NCI-H82 (cell line): Measurements from ENCODE around the gene SCAPER.
"Not testable (repeated sequence)": the region's sequence is repeated elsewhere in the genome, so short reads cannot be mapped to it uniquely, and the experiment has no call there.

Experiments used
- DNase-seq: peaks from one replicate; lab custom pipeline; 2025; lab: John Stamatoyannopoulos, UW

The SCAPER gene

DNA sequence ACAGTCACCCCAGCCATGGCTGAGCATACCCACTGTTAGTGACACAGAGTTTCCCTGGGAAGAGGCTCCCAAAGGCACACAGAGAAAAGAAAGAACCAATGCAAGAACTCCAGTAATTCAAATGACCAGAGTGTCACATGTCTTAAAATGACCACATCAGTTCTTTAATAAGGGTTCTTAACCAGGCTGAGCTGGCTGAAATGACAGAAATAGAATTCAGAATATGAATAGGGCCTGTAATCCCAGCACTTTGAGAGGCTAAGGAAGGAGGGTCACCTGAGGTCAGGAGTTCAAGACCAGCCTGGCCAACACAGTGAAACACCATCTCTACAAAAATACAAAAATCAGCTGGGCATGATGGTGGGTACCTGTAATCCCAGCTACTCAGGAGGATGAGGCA is 54.8 kb downstream of the SCAPER start:
- DNase-seq = not testable (repeated sequence)

DNA sequence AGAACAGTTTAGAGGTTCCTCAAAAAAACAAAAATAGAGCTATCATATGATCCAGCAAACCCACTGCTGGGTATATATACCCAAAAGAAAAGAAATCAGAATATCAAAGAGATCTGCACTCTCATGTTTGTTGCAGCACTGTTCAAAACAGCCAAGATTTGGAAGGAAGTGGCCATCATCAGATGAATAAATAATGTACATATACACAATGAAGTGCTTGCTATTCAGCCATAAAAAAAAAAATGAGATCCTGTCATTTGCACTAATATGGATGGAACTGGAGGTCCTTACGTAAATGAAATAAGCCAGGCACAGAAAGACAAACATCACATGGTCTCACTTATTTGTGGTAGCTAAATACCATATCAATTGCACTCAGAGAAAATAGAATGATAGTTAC is 58.4 kb downstream of the SCAPER start:
- DNase-seq = no peak

GRCh38 chr15:76844096-76844495 is 61.0 kb downstream of the SCAPER start:
- peak; percentile 13 for DNase-seq

- no peak for DNase-seq
Observed at GRCh38 chr15:76843269-76843668, 61.9 kb downstream of the SCAPER start.

GRCh38 chr15:76840830-76841460 is 64.2 kb downstream of the SCAPER start:
- peak; percentile 64 for DNase-seq

DNA sequence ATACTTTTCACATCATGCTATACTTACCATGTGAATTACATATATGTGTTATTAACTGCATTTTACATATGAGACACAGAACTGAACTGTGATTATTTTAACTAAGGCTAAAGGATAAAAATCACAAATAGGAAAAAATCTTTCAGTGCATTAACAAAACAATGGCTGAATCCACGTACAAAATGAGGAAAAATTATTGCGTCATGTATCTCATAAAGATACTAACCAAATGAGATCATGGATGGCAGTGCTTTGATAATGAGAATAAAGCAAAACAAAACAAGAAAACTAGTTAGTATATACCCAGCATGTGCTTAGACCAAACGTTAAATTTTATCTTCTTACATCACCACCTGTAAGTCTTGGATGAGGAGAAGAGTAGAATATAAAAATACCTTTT is 66.0 kb downstream of the SCAPER start:
- no peak for DNase-seq

DNA sequence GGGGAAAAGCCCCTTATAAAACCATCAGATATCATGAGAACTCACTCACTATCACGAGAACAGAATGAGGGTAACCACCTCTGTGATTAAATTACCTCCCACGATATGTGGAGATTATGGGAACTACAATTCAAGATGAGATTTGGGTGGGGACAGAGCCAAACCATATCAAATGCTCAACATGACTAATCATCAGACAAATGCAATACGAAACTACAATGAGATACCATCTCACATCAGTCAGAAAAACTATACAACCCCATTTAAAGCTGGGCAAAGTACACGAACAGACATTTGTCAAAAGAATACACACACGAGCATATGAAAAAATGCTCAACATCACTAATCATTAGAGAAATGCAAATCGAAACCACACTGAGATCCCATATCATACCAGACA is 67.7 kb downstream of the SCAPER start:
- no peak for DNase-seq

DNA sequence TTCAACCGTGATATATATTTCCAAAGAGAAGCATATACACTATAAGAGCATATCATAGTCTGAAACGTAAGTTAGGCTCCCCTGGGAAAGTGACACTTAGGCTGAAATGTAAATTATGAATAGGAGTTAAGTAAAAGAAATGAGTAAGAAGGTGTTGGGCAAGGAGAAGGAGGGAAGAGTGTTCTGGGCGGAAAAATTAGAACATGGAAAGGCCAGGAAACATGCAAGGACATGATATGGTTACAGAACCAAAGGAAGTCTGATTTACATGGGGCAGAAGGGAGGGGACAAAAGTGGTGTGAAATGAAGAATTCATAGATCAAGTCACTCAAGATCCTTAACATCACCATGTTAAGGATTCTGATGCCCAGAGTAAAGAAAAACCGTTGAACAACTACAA is 75.2 kb downstream of the SCAPER start:
- DNase-seq = no peak

DNA sequence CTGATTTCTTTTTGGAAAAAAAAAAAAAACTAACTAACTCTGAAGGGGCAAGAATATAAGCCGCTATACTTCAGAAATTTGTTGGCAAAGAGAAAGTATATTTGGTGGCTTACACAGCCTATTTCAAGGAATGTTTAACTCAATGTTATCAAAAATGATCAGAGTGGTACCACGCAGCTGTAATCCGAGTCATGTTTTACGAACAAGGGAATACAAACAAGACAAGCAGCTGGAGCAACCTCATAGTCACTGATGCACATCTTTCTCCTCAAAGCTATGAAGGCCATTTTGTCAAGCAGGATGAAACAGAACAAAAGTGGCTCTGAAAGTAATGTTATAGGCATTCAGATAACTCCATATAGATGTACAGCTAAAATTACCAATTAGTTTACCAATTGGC is 81.2 kb downstream of the SCAPER start:
- DNase-seq = no peak

DNA sequence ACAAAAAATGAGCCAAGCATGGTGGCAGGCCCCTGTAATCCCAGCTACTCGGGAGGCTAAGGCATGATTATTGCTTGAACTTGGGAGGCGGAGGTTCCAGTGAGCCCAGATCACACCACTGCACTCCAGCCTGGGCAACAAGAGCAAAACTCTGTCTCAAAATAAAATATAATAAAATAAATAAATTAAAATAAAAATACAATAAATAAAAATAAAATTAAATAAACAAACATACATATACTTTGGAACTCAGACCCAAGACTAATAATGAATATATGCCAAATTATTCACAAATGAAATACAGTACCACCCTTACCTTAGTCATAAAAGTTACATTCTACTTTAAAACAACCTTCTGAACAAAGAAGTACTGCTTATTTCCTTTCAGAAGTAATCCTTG is 81.8 kb downstream of the SCAPER start:
- DNase-seq = no peak

DNA sequence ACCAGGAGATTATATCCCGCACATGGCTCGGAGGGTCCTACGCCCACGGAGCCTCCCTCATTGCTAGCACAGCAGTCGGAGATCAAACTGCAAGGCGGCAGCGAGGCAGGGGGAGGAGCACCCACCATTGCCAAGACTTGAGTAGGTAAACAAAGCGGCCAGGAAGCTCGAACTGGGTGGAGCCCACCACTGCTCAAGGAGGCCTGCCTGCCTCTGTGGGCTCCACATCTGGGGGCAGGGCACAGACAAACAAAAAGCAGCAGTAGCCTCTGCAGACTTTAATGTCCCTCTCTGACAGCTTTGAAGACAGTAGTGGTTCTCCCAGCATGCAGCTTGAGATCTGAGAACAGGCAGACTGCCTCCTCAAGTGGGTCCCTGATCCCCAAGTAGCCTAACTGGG is 86.2 kb downstream of the SCAPER start:
- DNase-seq = not testable (repeated sequence)

- no peak for DNase-seq
Observed at GRCh38 chr15:76815421-76815820, 89.7 kb downstream of the SCAPER start.

DNA sequence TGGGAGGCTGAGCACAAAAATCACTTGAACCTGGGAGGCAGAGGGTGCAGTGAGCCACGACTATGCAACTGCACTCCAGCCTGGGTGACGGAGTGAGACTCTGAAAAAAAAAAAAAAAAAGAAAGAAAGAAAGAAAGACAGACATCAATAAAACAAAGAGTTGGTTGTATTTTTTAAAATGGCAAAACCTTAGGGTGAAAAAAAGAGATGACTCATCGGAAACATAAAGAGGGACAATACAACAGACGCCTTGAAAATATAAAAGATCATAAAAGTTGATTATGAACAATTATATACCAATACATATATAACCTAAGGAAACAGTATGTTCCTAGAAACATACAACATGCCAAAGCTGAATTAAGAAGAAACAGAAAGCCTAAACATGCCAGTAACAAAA is 92.8 kb downstream of the SCAPER start:
- DNase-seq = no peak

DNA sequence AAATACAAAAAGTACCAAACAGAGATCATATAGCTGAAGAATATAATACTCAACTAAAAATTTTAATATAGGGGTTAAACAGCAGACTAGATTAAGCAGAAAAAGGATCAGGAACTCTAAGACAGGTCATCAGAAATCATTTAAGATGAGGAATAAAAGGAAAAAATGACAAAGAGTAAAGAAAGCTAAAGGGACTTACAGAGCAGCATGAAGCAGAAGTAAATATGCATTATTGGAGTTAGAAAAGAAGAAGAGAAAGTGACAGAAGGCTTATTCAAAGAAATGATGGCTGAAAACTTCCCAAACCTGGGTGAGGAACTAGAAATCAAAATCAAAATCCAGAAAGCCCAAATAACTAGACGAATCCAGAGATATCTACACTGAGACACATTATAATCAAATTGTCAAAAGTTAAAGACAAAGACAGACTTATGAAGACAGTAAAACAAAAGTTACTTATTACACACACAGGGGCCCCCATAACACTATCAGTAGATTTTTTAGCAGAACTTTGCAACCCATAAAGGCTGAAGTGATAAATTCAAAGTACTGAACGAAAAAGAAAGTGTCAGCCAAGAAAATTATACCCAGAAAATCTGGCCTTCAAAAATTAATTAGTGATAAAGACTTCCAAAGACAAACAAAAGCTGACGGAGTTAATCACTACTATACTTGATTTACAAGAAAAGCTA is 95.6 kb downstream of the SCAPER start:
- no peak for DNase-seq

DNA sequence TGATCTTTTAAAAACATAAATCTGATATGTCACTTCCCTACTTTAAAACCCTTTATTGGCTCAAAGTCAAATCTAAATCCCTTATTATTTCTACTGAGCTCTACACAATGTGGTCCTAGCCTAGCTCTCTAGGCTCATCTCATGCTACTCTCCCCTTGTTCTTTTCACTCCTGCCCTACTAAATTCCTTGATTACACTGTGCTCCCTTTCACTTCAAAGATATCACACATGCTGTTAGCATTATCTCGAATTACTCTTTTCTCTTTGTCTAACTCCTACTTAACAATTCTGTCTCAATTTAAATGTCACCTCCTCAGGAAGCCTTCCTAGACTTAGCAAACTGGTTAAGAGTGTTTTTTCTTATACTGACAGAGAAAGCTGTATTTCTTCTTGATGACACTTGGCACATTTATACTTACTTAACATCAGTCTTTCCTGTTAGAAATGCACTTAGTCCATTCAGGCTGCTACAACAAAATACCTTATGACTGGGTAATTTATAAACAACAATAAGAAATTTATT is 102.0 kb downstream of the SCAPER start:
- DNase-seq = peak; percentile 60

GRCh38 chr15:76802411-76802810 is 102.7 kb downstream of the SCAPER start:
- no peak for DNase-seq

DNA sequence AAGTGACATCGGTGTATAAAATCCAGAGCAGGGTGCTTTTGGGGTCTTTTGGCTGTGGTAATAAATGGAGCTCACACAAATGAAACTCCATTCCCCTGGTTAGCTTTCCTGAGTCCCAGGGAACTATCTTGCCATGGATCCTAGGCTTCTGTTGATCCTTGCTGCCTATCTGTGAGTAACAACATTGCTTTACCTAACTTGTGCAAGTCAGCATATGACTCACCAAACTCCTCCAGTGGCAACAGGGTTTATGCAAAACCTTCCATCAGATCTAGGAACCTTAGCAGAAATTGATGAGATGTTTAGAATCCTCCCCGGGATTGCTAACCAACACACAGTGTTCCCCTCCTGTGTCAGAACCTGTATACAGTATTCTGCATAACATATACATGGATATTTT is 105.4 kb downstream of the SCAPER start:
- DNase-seq = no peak

DNA sequence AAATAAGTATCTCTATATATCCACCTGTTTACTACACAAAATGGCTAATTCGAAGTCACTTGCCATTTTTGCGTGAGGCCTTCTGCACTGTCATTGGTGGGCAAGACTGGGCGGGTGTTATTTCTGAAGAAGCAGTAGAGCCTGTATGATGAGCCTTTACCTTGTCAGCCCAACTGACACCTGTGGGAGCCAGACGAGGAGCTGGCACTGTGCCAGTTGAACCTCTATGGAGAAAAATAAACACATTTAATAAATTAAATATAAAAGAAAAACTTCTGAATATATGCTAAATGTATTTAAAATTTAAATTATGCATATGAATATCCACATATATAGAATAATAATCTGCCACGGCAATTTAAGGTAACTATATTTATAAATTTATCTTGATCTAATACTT is 109.9 kb downstream of the SCAPER start:
- no peak for DNase-seq

GRCh38 chr15:76793162-76793561 is 112.0 kb downstream of the SCAPER start:
- no peak for DNase-seq

- no peak for DNase-seq
Observed at GRCh38 chr15:76791511-76791910, 113.6 kb downstream of the SCAPER start.

GRCh38 chr15:76787273-76787672 is 117.9 kb downstream of the SCAPER start:
- no peak for DNase-seq

DNA sequence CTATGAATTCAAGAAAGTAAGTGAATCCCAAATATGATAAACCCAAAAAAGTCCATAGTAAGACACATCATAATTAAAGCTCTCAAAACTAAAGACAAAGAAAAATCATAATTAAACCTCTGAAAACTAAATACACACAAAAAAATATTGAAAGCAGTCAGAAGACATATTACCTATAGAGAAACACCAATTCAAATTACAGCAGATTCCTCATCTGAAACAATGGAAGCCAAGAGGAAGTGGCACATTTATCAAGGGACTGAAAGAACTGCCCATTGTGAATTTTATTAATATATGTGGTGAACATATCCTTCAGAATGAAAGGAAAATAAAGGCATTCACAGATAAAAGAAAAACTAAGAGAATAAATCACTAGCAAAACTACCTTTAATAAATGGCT is 128.2 kb downstream of the SCAPER start:
- no peak for DNase-seq

- no peak for DNase-seq
Observed at GRCh38 chr15:76776480-76776879, 128.7 kb downstream of the SCAPER start.

GRCh38 chr15:76773234-76773633 is 131.9 kb downstream of the SCAPER start:
- DNase-seq = no peak
